Calu3 (cell line): Measurements from ENCODE around the gene EDARADD. TPM values are rescaled to one million over a fixed set of nuclear protein-coding genes. Genes with fewer than 3 reads are reported as not detected.

Experiments used
- BruUV-seq: library from RNA; stranded (reverse); fragments of 400-500 nt; replicated peaks from 2 replicates; lab custom pipeline; 2021; lab: Mats Ljungman, UMichigan
- CTCF ChIA-PET: fragments of 300-600 bp; sonication (Branson Sonifier 250); formaldehyde crosslinking; loops from one replicate; lab custom pipeline; 2022; ENCODE audit warnings: antibody characterized with exemption; lab: Charles Lee
- DNase-seq: peaks from one replicate; pipeline ENCODE4 v3.0.0; 2022
- H3K27ac Mint-ChIP-seq: one replicate; pipeline ENCODE4 v1.8.0; 2022; ENCODE audit warnings: mixed read lengths; ENCODE audit not compliant: unreplicated experiment
- H3K27me3 Mint-ChIP-seq: one replicate; pipeline ENCODE4 v1.8.0; 2022; ENCODE audit warnings: mixed read lengths; ENCODE audit not compliant: unreplicated experiment
- H3K36me3 Mint-ChIP-seq: one replicate; pipeline ENCODE4 v1.8.0; 2022; ENCODE audit warnings: mild to moderate bottlenecking, moderate library complexity, mixed read lengths; ENCODE audit not compliant: insufficient read depth, unreplicated experiment
- H3K4me1 Mint-ChIP-seq: one replicate; pipeline ENCODE4 v1.8.0; 2022; ENCODE audit warnings: mild to moderate bottlenecking, low read depth, mixed read lengths; ENCODE audit not compliant: unreplicated experiment
- H3K4me3 Mint-ChIP-seq: one replicate; pipeline ENCODE4 v1.8.0; 2022; ENCODE audit warnings: mild to moderate bottlenecking, low read depth, moderate library complexity, mixed read lengths; ENCODE audit not compliant: unreplicated experiment
- H3K9me3 Mint-ChIP-seq: one replicate; pipeline ENCODE4 v1.8.0; 2022; ENCODE audit warnings: low read depth, mixed read lengths; ENCODE audit not compliant: unreplicated experiment
- CTCF ChIP-seq: fragments of 200-600 bp; IDR thresholded peaks from one replicate; pipeline ENCODE4 v1.8.0; 2022; ENCODE audit warnings: antibody characterized with exemption; ENCODE audit not compliant: unreplicated experiment
- intact Hi-C: fragments of 100-400 bp; cut with micrococcal nuclease; formaldehyde crosslinking; loops from one replicate; pipeline ENCODE4 v1.10.0; 2022; ENCODE audit not compliant: unreplicated experiment
- total RNA-seq: library from RNA; stranded (reverse); gene quantifications from 2 replicates; pipeline ENCODE4 v1.2.3, GENCODE V29; 2022

The EDARADD gene
- total RNA-seq, 1 experiment from 2014 or later, result 0.19 TPM

- Mint-ChIP-seq H3K4me1 (no peaks in the 10 kb centered on the region), H3K9me3 (no peaks in the 10 kb centered on the region), H3K4me3 (no peak overlapping the region), H3K36me3 (no peaks in the 10 kb centered on the region), H3K27ac (no peak overlapping the region), H3K27me3 (peaks cover 27% of the 10 kb centered on the region)
- CTCF ChIA-PET, result interaction anchor here (0.9 to 1.1 kb wide), 2 partner anchors 8 to 11 kb away, joined by 3 read pairs; no protein-coding TSS in a partner anchor
- intact Hi-C loops, result loop anchor here (5.0 kb wide), 1 partner anchor 40 kb away; no protein-coding TSS in a partner anchor
- TF ChIP-seq CTCF, result no peak
- DNase-seq, result no peak
- BruUV-seq, result no TSS peak
Measured at GRCh38 chr1:236492378-236492777, 98.3 kb downstream of the EDARADD start.

GRCh38 chr1:236494082-236494481 lies 100.0 kb downstream of the EDARADD start:
- no TSS peak for BruUV-seq
- Mint-ChIP-seq H3K4me3 (no peak overlapping the region), H3K36me3 (no peaks in the 10 kb centered on the region), H3K9me3 (no peaks in the 10 kb centered on the region), H3K4me1 (no peaks in the 10 kb centered on the region), H3K27ac (no peak overlapping the region), H3K27me3 (peaks cover 27% of the 10 kb centered on the region)
- intact Hi-C loops, result loop anchor here (5.0 kb wide), 1 partner anchor 38 kb away; no protein-coding TSS in a partner anchor
- no peak for TF ChIP-seq CTCF
- CTCF ChIA-PET, result no interaction called here
- no peak for DNase-seq

- H3K4me3 Mint-ChIP-seq, result no peak overlapping the region
- H3K27me3 Mint-ChIP-seq, result peaks cover 27% of the 10 kb centered on the region
- intact Hi-C loops, result loop anchor here (5.0 kb wide), 1 partner anchor 37 kb away; no protein-coding TSS in a partner anchor
- no peaks in the 10 kb centered on the region for H3K9me3 Mint-ChIP-seq
- no peak for TF ChIP-seq CTCF
- no peak overlapping the region for H3K27ac Mint-ChIP-seq
- CTCF ChIA-PET, result no interaction called here
- H3K4me1 Mint-ChIP-seq, result no peaks in the 10 kb centered on the region
- no peaks in the 10 kb centered on the region for H3K36me3 Mint-ChIP-seq
- no peak for DNase-seq
- no TSS peak for BruUV-seq
Measured at GRCh38 chr1:236494586-236495466, 100.7 kb downstream of the EDARADD start.

- TF ChIP-seq CTCF, result no peak
- DNase-seq, result no peak
- CTCF ChIA-PET, result no interaction called here
- no peak overlapping the region for H3K4me3 Mint-ChIP-seq
- peaks cover 27% of the 10 kb centered on the region for H3K27me3 Mint-ChIP-seq
- H3K9me3 Mint-ChIP-seq, result no peaks in the 10 kb centered on the region
- BruUV-seq, result no TSS peak
- no peak overlapping the region for H3K27ac Mint-ChIP-seq
- H3K36me3 Mint-ChIP-seq, result no peaks in the 10 kb centered on the region
- intact Hi-C loops, result no loop called here
- H3K4me1 Mint-ChIP-seq, result no peaks in the 10 kb centered on the region
Measured at GRCh38 chr1:236495467-236496112, 101.5 kb downstream of the EDARADD start.
